AG04450 (cell line): Measurements from ENCODE around the gene MBD3L2B. TPM values are rescaled to one million over a fixed set of nuclear protein-coding genes. Genes with fewer than 3 reads are reported as not detected.
A peak's percentile ranks its signal among the peaks of the same experiment; 100 is the strongest.
"Not testable (repeated sequence)": the region's sequence is repeated elsewhere in the genome, so short reads cannot be mapped to it uniquely, and the experiment has no call there.

Experiments
- CTCF ChIA-PET: fragments of 300-600, 350-600 bp; formaldehyde crosslinking; extraction: SDS; loops from one replicate; lab custom pipeline; 2022; ENCODE audit warnings: antibody characterized with exemption, inconsistent platforms; lab: Charles Lee
- POLR2A ChIA-PET: fragments of 350-600 bp; formaldehyde crosslinking; extraction: SDS; loops from one replicate; lab custom pipeline; 2021; ENCODE audit warnings: antibody characterized with exemption, inconsistent platforms; lab: Yijun Ruan, JAX
- DNase-seq: peaks from one replicate; pipeline ENCODE4 v3.0.0-alpha.2; 2011; ENCODE audit warnings: low read depth, low spot score
- H3K27ac ChIP-seq: one replicate; pipeline ENCODE4 v1.5.1; 2012; ENCODE audit warnings: low read depth, low read length, control low read depth
- H3K27me3 ChIP-seq: one replicate; pipeline ENCODE4 v1.6.0; 2012; ENCODE audit warnings: low read length; ENCODE audit not compliant: control insufficient read depth, insufficient read depth
- H3K4me3 ChIP-seq: 2 replicates; pipeline ENCODE4 v1.5.1; 2011; ENCODE audit warnings: mild to moderate bottlenecking, low read depth, low read length, control low read depth
- H3K9me3 ChIP-seq: 2 replicates; pipeline ENCODE4 v1.5.1; 2012; ENCODE audit warnings: low read length; ENCODE audit not compliant: control insufficient read depth, insufficient read depth
- CTCF ChIP-seq: IDR thresholded peaks from 2 replicates; pipeline ENCODE4 v1.5.1; 2011; ENCODE audit warnings: low read depth, low read length, control low read depth, inconsistent platforms
- polyA minus RNA-seq: library from RNA; depleted of rRNA, polyadenylated mRNA; stranded (reverse); fragments of >200 nt; gene quantifications from 2 replicates; pipeline ENCODE4 v1.2.3, GENCODE V29; 2011; rRNA and poly(A)+ RNA removed
- polyA plus RNA-seq: library from polyadenylated mRNA; depleted of rRNA; stranded (reverse); fragments of >200 nt; gene quantifications from 2 replicates; pipeline ENCODE4 v1.2.3, GENCODE V29; 2011; rRNA removed

Gene MBD3L2B
- polyA plus RNA-seq: not detected in 2 replicates
- not detected in 2 replicates for polyA minus RNA-seq

DNA sequence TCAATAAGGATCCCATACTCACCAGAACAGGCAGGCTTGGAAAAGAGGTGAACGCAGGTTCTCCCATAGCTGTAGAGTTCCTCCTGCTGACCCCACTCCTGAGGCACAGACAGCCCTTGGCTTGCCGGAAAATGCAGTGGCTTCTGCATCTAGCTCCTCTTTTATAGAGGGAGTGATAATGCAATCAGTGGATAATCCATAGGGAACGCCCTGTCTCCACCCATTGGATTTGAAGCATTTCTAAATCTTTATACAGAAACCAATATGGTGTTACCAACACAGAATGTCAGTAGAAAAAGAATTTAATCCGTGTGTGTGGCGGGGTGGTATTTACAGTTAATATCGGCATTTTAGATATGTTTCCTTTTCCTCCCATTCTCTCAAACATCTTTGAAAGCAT is at the start of gene MBD3L2B:
MBD3L2B (minus strand) TSS at position 101 of the 400 bp plus-strand sequence; CDS start at position 67, 34 bp downstream.
- H3K4me3 ChIP-seq, H3K27ac ChIP-seq, CTCF ChIA-PET, DNase-seq, H3K27me3 ChIP-seq, POLR2A ChIA-PET: not testable (repeated sequence)
- H3K9me3 ChIP-seq: peaks cover 19% of the 10 kb centered on the region

DNA sequence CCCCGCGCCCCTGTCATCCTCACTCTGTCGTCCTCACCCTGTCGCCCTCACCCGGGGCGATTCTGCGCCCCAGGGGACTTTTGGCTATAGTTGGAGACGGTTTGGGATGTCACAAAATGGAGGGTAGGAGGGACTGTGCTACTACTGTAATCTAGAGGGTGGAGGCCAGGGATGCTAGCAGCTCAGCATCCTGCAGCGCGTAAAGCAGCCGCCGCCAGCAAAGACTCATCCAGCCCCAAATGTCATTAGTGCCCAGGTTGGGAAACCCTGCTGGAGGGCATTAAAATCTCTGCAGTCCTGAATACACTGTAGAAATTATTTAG is 48.6 kb upstream of the MBD3L2B start:
- ChIA-PET CTCF (interaction anchor here (0.8 to 2.2 kb wide), 2 partner anchors 28 to 30 kb away, joined by 4 to 6 read pairs; no protein-coding TSS in a partner anchor), POLR2A (interaction anchor here (0.6 to 1.6 kb wide), 6 partner anchors 18 to 560 kb away, joined by 3 to 13 read pairs (median 3); partner anchors contain the start of genes PET100 and XAB2)
- no peak for DNase-seq
- Histone ChIP-seq H3K27me3 (no peaks in the 10 kb centered on the region), H3K4me3 (peak overlapping the region; percentile 94), H3K27ac (peak overlapping the region; percentile 77), H3K9me3 (peaks cover 18% of the 10 kb centered on the region)
- no peak for TF ChIP-seq CTCF

DNA sequence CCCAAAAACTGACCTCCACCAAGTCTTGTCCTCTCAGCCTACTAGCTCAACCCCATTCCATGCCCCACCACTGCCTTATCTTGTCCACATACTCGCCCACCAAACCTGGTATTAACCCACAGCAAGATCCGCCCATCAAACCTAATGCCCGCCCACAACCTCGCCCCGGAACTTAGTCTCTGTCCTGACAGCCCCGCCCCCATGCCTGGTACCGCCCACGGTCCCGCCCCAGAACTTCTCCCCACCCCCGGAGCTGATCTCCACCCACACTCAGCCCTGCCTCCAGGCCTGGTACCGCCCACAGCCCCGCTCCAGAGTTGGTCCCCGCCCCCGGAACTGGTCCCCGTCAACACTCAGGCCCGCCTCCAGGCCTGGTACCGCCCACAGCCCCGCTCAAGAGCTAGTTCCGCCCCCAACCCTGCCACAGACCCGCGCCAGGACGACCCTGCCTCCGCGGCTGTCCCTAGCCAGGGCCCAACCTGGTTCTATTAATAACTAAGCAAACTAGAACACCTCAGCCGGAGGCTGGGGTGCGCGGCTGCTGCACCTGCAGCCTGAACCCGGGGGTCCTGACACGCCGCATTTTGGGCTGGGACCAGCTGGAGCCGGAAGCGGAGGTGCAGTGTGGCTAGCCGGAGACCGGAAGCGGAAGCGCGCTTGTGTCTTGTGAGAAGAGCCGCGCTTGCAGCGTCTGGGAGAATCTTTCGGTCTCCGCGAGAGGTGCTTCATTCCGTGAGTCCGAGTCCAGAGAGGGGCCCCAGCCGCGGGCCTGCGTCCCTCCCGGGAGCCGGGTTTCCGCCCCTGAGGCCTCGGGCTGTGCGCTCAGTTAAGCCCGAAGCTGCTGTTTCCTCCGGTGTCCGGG is 48.0 kb upstream of the MBD3L2B start, which contains the start of gene ZNF557:
ZNF557 (plus strand) TSS at position 662 of the 862 bp plus-strand sequence. CDS start 5,372 bp downstream, outside the sequence.
- peak within 1 kb of the TSS; percentile 94 for H3K4me3 ChIP-seq
- TF ChIP-seq CTCF: no peak
- DNase-seq: peak; percentile 90
- H3K27me3 ChIP-seq: no peaks in the 10 kb centered on the region
- peaks cover 13% of the 10 kb centered on the region; the same call in 1 of the 2 replicates for H3K9me3 ChIP-seq
- ChIA-PET CTCF (interaction anchor here (0.8 to 2.2 kb wide), 2 partner anchors 29 to 30 kb away, joined by 4 to 6 read pairs; no protein-coding TSS in a partner anchor), POLR2A (interaction anchor here (0.6 to 1.6 kb wide), 8 partner anchors 16 to 1763 kb away, joined by 3 to 13 read pairs (median 3); partner anchors contain the start of genes PET100 and XAB2)
- H3K27ac ChIP-seq: peak within 1 kb of the TSS; percentile 77

DNA sequence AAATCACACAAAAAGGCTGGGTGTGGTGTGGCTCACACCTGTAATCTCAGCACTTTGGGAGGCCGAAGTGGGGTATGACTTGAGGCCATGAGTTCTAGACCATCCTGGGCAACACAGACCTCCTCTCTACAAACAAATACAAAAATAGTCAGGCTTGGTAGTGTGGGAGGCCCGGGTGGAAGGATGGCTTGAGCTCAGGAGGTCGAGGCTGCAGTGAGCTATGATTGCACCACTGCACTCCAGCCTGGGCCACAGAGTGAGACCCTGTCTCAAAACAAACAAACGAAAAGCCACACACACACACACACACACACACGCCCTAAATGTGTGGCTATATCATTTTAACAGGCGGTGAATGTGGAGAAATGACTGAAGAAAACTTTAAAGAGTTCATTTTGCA is 47.4 kb upstream of the MBD3L2B start:
- ChIA-PET POLR2A (interaction anchor here (0.6 to 1.6 kb wide), 7 partner anchors 16 to 1764 kb away, joined by 3 to 13 read pairs (median 3); partner anchors contain the start of genes PET100 and XAB2), CTCF (interaction anchor here (2.2 kb wide), 1 partner anchor 31 kb away, joined by 6 read pairs; no protein-coding TSS in a partner anchor)
- peak overlapping the region; percentile 41 for H3K4me3 ChIP-seq
- TF ChIP-seq CTCF: no peak
- DNase-seq: no peak
- no peak overlapping the region for H3K27ac ChIP-seq
- H3K27me3 ChIP-seq: no peaks in the 10 kb centered on the region
- peaks cover 13% of the 10 kb centered on the region; the same call in 1 of the 2 replicates for H3K9me3 ChIP-seq

- CTCF ChIA-PET: interaction anchor here (2.2 kb wide), 1 partner anchor 32 kb away, joined by 6 read pairs; no protein-coding TSS in a partner anchor
- POLR2A ChIA-PET: interaction anchor here (0.6 kb wide), 1 partner anchor 464 kb away, joined by 3 read pairs; no protein-coding TSS in a partner anchor
- TF ChIP-seq CTCF: no peak
- H3K27ac ChIP-seq: no peak overlapping the region
- no peak for DNase-seq
- H3K27me3 ChIP-seq: no peaks in the 10 kb centered on the region
- H3K4me3 ChIP-seq: no peak overlapping the region
- peaks cover 6% of the 10 kb centered on the region; the same call in 1 of the 2 replicates for H3K9me3 ChIP-seq
Measured at GRCh38 chr19:7067716-7068115, 46.5 kb upstream of the MBD3L2B start.
